ENCODE data around the gene CACNA2D3. TPM values are rescaled to one million over a fixed set of nuclear protein-coding genes. Genes with fewer than 3 reads are reported as not detected.

CACNA2D3 gene
- total RNA-seq, 1 donor from 2014 or later, result 3.6 TPM

- ATAC-seq (no peak), DNase-seq (no peak)
- Histone ChIP-seq H3K9me3 (no peaks in the 10 kb centered on the region), H3K27ac (no peak overlapping the region), H3K36me3 (no peaks in the 10 kb centered on the region), H3K27me3 (ENCODE audit: low read depth) (no peaks in the 10 kb centered on the region), H3K4me3 (no peak overlapping the region), H3K4me1 (no peaks in the 10 kb centered on the region)
- intact Hi-C loops (cut with DNase I), result no loop called here
- no peak for TF ChIP-seq CTCF (IDR thresholded peaks at IDR 0.05)
Observed at GRCh38 chr3:54578417-54578816, 456.1 kb downstream of the CACNA2D3 start.

DNA sequence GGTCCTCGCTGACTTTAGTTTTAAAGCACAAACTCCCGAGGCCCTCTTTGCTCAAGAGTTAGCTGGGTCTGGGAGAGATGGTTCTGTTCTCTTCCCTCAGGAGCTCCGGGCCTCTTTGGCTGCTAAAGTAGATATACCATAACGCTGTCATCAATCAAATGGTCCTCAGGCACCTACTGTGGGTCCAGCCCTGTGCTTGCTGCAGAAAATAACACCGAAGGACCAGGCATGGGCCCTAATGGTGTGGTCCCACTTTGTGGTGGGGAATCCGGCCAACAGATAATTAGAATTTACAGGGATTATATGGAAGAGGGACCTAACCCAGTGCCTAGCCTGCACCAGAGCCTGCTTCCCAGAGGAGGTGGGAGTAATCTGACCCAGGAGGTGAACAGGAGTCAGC, 458.1 kb downstream of the CACNA2D3 start:
- intact Hi-C loops (cut with DNase I), result no loop called here
- Histone ChIP-seq H3K4me3 (no peak overlapping the region), H3K9me3 (no peaks in the 10 kb centered on the region), H3K4me1 (no peaks in the 10 kb centered on the region), H3K27ac (no peak overlapping the region), H3K36me3 (no peaks in the 10 kb centered on the region), H3K27me3 (ENCODE audit: low read depth) (no peaks in the 10 kb centered on the region)
- no peak for DNase-seq
- no peak for ATAC-seq
- TF ChIP-seq CTCF (IDR thresholded peaks at IDR 0.05), result no peak

DNA sequence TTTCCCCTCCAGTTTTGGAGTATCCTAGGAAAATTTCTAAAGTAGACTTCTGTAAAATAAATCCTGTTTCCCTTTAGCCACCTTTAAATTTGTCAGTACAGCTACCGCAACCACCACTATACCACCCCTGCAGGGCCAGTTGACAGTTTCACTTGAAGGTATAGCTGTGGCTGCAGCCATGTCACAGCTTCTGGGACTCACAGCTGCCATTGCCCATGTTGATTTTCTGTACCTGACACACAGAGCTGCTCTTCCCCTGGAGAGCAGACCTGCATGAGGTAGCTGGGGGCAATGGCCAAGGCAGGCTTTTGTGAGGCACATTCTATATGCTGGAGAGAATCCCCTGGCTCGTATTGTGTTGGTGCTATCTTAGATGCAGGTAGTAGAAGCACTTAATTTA, 460.1 kb downstream of the CACNA2D3 start:
- ATAC-seq (no peak), DNase-seq (no peak)
- no peaks in the 10 kb centered on the region for H3K27me3 ChIP-seq (ENCODE audit: low read depth)
- no peak for TF ChIP-seq CTCF (IDR thresholded peaks at IDR 0.05)
- no peak overlapping the region for H3K27ac ChIP-seq
- no peaks in the 10 kb centered on the region for H3K36me3 ChIP-seq
- H3K4me3 ChIP-seq, result no peak overlapping the region
- no peaks in the 10 kb centered on the region for H3K4me1 ChIP-seq
- no peaks in the 10 kb centered on the region for H3K9me3 ChIP-seq
- intact Hi-C loops (cut with DNase I), result no loop called here

DNA sequence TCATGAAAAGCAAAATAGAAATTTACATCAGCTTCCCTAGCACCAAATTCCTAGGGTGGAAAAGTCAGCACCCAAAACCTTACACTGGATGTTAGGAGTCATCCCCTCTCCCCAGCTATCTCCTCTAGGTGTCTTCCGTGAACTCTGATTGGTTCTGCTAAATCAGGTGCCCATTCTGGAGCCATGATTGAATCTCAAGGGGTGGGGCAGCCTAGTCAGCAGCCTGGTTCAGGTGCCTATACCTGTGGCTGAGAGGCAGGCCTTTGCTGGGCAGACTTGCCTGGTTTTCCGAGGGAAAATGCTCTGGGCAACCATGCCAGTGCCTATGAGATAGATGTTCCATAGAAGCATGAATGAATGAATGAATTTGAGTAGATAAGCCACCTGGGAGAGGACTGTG, 468.8 kb downstream of the CACNA2D3 start:
- Histone ChIP-seq H3K9me3 (no peaks in the 10 kb centered on the region), H3K4me3 (no peak overlapping the region), H3K4me1 (no peaks in the 10 kb centered on the region), H3K27ac (no peak overlapping the region), H3K36me3 (no peaks in the 10 kb centered on the region), H3K27me3 (ENCODE audit: low read depth) (no peaks in the 10 kb centered on the region)
- no peak for DNase-seq
- no peak for TF ChIP-seq CTCF (IDR thresholded peaks at IDR 0.05)
- no peak for ATAC-seq
- intact Hi-C loops (cut with DNase I), result no loop called here

GRCh38 chr3:54593653-54594052, 471.3 kb downstream of the CACNA2D3 start:
- Histone ChIP-seq H3K9me3 (no peaks in the 10 kb centered on the region), H3K4me3 (no peak overlapping the region), H3K27ac (no peak overlapping the region), H3K27me3 (ENCODE audit: low read depth) (no peaks in the 10 kb centered on the region), H3K36me3 (no peaks in the 10 kb centered on the region), H3K4me1 (no peaks in the 10 kb centered on the region)
- DNase-seq (no peak), ATAC-seq (no peak)
- no peak for TF ChIP-seq CTCF (IDR thresholded peaks at IDR 0.05)
- intact Hi-C loops (cut with DNase I), result no loop called here

DNA sequence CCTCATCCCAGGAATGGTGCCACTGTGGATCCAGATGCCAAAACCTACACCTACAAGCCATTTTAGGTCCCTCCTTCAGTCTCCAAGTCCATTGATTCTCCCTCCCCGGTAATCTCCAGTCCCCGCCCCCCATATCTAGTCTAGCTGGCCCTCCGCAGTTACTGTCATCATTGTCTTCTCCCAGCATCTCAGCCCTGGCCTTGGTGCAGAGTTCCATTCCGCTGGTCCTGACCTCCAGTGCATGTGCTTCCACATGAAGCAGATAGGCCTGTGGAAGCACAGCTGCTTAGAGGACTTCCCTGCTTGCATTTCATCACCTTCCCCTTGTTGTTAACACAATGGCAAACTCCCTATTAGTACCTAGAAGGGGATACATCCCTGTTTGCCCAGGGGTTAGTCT, 473.7 kb downstream of the CACNA2D3 start:
- ATAC-seq (no peak), DNase-seq (no peak)
- Histone ChIP-seq H3K4me3 (no peak overlapping the region), H3K27ac (no peak overlapping the region), H3K27me3 (ENCODE audit: low read depth) (no peaks in the 10 kb centered on the region), H3K4me1 (no peaks in the 10 kb centered on the region), H3K36me3 (no peaks in the 10 kb centered on the region), H3K9me3 (no peaks in the 10 kb centered on the region)
- intact Hi-C loops (cut with DNase I), result no loop called here
- no peak for TF ChIP-seq CTCF (IDR thresholded peaks at IDR 0.05)
